ENCODE measurements around the gene PFKP.

Gene PFKP

GRCh38 chr10:3053155-3053554, 14.2 kb upstream of the PFKP start:
- no peaks in the 10 kb centered on the region for H3K9me3 ChIP-seq (ENCODE audit: control insufficient read depth, insufficient read depth, low read depth, low read length)
- no peaks in the 10 kb centered on the region for H3K36me3 ChIP-seq (ENCODE audit: control insufficient read depth in 2 of 2, insufficient read depth in 1 of 2, low read length in 2 of 2)
- TF ChIP-seq ZNF274 (IDR thresholded peaks at IDR 0.05; ENCODE audit: low read length) (no peak), ZNF274 (tag by site-specific recombination; IDR thresholded peaks at IDR 0.05; ENCODE audit: borderline replicate concordance) (no peak), ZNF155 (tag by site-specific recombination; IDR thresholded peaks at IDR 0.05) (no peak), ZSCAN23 (tag by site-specific recombination; IDR thresholded peaks at IDR 0.05) (no peak), ZNF549 (tag by site-specific recombination; IDR thresholded peaks at IDR 0.05) (no peak), ZNF776 (tag by site-specific recombination; IDR thresholded peaks at IDR 0.05; ENCODE audit: borderline replicate concordance) (no peak), ZNF112 (tag by site-specific recombination; IDR thresholded peaks at IDR 0.05) (no peak), GFI1B (tag by site-specific recombination; IDR thresholded peaks at IDR 0.05) (no peak), ZNF843 (tag by site-specific recombination; IDR thresholded peaks at IDR 0.05) (no peak)
- TF ChIP-seq, protein P1, sequence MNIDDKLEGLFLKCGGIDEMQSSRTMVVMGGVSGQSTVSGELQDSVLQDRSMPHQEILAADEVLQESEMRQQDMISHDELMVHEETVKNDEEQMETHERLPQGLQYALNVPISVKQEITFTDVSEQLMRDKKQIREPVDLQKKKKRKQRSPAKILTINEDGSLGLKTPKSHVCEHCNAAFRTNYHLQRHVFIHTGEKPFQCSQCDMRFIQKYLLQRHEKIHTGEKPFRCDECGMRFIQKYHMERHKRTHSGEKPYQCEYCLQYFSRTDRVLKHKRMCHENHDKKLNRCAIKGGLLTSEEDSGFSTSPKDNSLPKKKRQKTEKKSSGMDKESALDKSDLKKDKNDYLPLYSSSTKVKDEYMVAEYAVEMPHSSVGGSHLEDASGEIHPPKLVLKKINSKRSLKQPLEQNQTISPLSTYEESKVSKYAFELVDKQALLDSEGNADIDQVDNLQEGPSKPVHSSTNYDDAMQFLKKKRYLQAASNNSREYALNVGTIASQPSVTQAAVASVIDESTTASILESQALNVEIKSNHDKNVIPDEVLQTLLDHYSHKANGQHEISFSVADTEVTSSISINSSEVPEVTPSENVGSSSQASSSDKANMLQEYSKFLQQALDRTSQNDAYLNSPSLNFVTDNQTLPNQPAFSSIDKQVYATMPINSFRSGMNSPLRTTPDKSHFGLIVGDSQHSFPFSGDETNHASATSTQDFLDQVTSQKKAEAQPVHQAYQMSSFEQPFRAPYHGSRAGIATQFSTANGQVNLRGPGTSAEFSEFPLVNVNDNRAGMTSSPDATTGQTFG (tag by site-specific recombination; IDR thresholded peaks at IDR 0.05; ENCODE audit: borderline replicate concordance): no peak
- ChIA-PET CTCF (interaction anchor here (0.6 to 3.5 kb wide), 2 partner anchors 10 to 1978 kb away, joined by 3 to 18 read pairs; no protein-coding TSS in a partner anchor), POLR2A (interaction anchor here (0.5 kb wide), 1 partner anchor 8 kb away, joined by 3 read pairs; no protein-coding TSS in a partner anchor)
- H3K4me3 ChIP-seq (ENCODE audit: low read depth, low read length): no peak overlapping the region
- no peaks in the 10 kb centered on the region for H3K4me1 ChIP-seq (ENCODE audit: control insufficient read depth, insufficient read depth, low read length)
- H3K27ac ChIP-seq (ENCODE audit: extremely low read depth, low read depth, low read length): no peak overlapping the region

DNA sequence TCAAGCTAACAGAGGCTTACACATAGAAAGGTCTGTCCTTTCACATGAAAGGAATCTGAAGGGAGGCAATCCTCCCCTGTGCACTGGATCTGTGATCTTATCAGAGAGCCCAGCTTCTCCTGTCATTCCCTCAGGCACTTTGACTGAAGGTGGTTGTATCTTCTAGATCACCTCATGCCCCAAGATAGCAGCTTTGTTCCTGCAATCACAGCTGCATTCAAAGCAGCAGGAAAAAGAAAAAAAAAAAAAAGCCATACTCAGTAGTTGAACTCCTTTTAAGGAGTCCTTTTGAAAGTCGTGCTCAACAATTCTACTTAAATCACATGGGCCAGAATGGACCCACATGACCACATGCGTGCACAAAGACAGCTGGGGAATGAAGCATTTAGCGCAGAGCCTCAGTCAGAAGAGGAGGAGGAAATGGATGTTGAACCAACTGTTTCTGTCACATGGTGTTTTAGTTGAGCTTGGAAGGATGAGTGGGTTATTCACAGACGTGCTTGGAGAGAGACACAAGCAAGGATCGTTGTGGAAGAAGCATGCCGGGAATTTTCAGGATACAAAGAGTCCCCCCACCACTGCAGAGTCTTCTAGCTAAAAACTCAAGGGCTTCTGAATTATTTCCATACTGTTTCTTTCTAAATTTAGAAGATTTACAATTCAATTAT, 13.0 kb upstream of the PFKP start:
- Histone ChIP-seq H3K4me3 (ENCODE audit: low read depth, low read length) (no peak overlapping the region), H3K9me3 (ENCODE audit: control insufficient read depth, insufficient read depth, low read depth, low read length) (no peaks in the 10 kb centered on the region), H3K36me3 (ENCODE audit: control insufficient read depth in 2 of 2, insufficient read depth in 1 of 2, low read length in 2 of 2) (no peaks in the 10 kb centered on the region), H3K4me1 (ENCODE audit: control insufficient read depth, insufficient read depth, low read length) (no peaks in the 10 kb centered on the region), H3K27ac (ENCODE audit: extremely low read depth, low read depth, low read length) (no peak overlapping the region)
- ChIA-PET POLR2A (no interaction called here), CTCF (interaction anchor here (0.8 to 3.5 kb wide), 2 partner anchors 8 to 11 kb away, joined by 4 to 18 read pairs; no protein-coding TSS in a partner anchor)
- TF ChIP-seq, protein P2, sequence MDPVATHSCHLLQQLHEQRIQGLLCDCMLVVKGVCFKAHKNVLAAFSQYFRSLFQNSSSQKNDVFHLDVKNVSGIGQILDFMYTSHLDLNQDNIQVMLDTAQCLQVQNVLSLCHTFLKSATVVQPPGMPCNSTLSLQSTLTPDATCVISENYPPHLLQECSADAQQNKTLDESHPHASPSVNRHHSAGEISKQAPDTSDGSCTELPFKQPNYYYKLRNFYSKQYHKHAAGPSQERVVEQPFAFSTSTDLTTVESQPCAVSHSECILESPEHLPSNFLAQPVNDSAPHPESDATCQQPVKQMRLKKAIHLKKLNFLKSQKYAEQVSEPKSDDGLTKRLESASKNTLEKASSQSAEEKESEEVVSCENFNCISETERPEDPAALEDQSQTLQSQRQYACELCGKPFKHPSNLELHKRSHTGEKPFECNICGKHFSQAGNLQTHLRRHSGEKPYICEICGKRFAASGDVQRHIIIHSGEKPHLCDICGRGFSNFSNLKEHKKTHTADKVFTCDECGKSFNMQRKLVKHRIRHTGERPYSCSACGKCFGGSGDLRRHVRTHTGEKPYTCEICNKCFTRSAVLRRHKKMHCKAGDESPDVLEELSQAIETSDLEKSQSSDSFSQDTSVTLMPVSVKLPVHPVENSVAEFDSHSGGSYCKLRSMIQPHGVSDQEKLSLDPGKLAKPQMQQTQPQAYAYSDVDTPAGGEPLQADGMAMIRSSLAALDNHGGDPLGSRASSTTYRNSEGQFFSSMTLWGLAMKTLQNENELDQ (tag by site-specific recombination; IDR thresholded peaks at IDR 0.05; ENCODE audit: low read depth): no peak
- TF ChIP-seq KLF9 (tag by site-specific recombination; IDR thresholded peaks at IDR 0.05; ENCODE audit: low read depth) (no peak), ZSCAN16 (tag by site-specific recombination; IDR thresholded peaks at IDR 0.05) (no peak), EGR2 (tag by site-specific recombination; IDR thresholded peaks at IDR 0.05; ENCODE audit: low read depth) (no peak), KLF16 (tag by site-specific recombination; IDR thresholded peaks at IDR 0.05) (no peak), ZNF792 (tag by site-specific recombination; IDR thresholded peaks at IDR 0.05) (no peak), ZNF426 (tag by site-specific recombination; IDR thresholded peaks at IDR 0.05) (no peak), ZNF404 (tag by site-specific recombination; IDR thresholded peaks at IDR 0.05) (no peak), ZNF677 (tag by site-specific recombination; IDR thresholded peaks at IDR 0.05) (no peak), ZNF626 (tag by site-specific recombination; IDR thresholded peaks at IDR 0.05) (no peak), GFI1B (tag by site-specific recombination; IDR thresholded peaks at IDR 0.05) (no peak), ZNF266 (tag by site-specific recombination; IDR thresholded peaks at IDR 0.05; ENCODE audit: low read depth) (no peak), ZFP41 (tag by site-specific recombination; IDR thresholded peaks at IDR 0.05; ENCODE audit: borderline replicate concordance) (no peak), ZNF214 (tag by site-specific recombination; IDR thresholded peaks at IDR 0.05; ENCODE audit: borderline replicate concordance) (no peak), ZNF114 (tag by site-specific recombination; IDR thresholded peaks at IDR 0.05) (no peak), ZNF549 (tag by site-specific recombination; IDR thresholded peaks at IDR 0.05) (no peak), TRIM28 (IDR thresholded peaks at IDR 0.05; ENCODE audit: borderline replicate concordance, low read length) (peak; percentile 71), SETDB1 (IDR thresholded peaks at IDR 0.05; ENCODE audit: insufficient read length, low read length) (peak; percentile 65)
- TF ChIP-seq, protein P3, sequence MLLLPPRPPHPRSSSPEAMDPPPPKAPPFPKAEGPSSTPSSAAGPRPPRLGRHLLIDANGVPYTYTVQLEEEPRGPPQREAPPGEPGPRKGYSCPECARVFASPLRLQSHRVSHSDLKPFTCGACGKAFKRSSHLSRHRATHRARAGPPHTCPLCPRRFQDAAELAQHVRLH (tag by site-specific recombination; IDR thresholded peaks at IDR 0.05): peak; percentile 39; the same call in 1 of the 2 replicates
- TF ChIP-seq, protein P4, sequence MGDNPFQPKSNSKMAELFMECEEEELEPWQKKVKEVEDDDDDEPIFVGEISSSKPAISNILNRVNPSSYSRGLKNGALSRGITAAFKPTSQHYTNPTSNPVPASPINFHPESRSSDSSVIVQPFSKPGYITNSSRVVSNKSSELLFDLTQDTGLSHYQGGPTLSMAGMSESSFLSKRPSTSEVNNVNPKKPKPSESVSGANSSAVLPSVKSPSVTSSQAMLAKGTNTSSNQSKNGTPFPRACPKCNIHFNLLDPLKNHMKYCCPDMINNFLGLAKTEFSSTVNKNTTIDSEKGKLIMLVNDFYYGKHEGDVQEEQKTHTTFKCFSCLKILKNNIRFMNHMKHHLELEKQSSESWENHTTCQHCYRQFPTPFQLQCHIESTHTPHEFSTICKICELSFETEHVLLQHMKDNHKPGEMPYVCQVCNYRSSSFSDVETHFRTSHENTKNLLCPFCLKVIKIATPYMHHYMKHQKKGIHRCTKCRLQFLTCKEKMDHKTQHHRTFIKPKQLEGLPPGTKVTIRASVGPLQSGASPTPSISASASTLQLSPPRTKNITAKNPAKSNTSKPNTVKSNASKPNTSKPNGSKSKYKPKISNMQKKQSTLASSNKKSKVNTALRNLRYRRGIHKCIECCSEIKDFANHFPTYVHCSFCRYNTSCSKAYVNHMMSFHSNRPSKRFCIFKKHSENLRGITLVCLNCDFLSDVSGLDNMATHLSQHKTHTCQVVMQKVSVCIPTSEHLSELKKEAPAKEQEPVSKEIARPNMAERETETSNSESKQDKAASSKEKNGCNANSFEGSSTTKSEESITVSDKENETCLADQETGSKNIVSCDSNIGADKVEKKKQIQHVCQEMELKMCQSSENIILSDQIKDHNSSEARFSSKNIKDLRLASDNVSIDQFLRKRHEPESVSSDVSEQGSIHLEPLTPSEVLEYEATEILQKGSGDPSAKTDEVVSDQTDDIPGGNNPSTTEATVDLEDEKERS (tag by site-specific recombination; IDR thresholded peaks at IDR 0.05): no peak

Data from HEK293 (cell line).